HG03039 (cell line): ENCODE results near the gene ELL2.
"Not testable (repeated sequence)": the region's sequence is repeated elsewhere in the genome, so short reads cannot be mapped to it uniquely, and the experiment has no call there.

Source experiments
- ATAC-seq: cut with Tn5 transposase; IDR thresholded peaks from one replicate; pipeline ENCODE4 v1.9.1; 2021; ENCODE audit warnings: mild to moderate bottlenecking, moderate library complexity; ENCODE audit not compliant: unreplicated experiment

The ELL2 gene

GRCh38 chr5:95862671-95863382 lies 98.8 kb downstream of the ELL2 start:
- ATAC-seq: no peak

GRCh38 chr5:95861864-95862561 lies 99.6 kb downstream of the ELL2 start:
- no peak for ATAC-seq

- no peak for ATAC-seq
These were observed 100.3 kb downstream of the ELL2 start for GRCh38 chr5:95861221-95861863.

- no peak for ATAC-seq
These were observed 102.0 kb downstream of the ELL2 start for GRCh38 chr5:95859661-95860060.

GRCh38 chr5:95858661-95859595 lies 102.7 kb downstream of the ELL2 start:
- ATAC-seq: peak; percentile 90

- ATAC-seq: no peak
These were observed 103.6 kb downstream of the ELL2 start for GRCh38 chr5:95858023-95858461.

- no peak for ATAC-seq
These were observed 104.3 kb downstream of the ELL2 start for GRCh38 chr5:95857185-95857945.

- ATAC-seq: no peak
These were observed 105.1 kb downstream of the ELL2 start for GRCh38 chr5:95856501-95856981.

GRCh38 chr5:95853490-95853889 lies 108.2 kb downstream of the ELL2 start:
- no peak for ATAC-seq

GRCh38 chr5:95852567-95852966 lies 109.1 kb downstream of the ELL2 start:
- ATAC-seq: no peak

GRCh38 chr5:95851141-95851540 lies 110.5 kb downstream of the ELL2 start:
- not testable (repeated sequence) for ATAC-seq

- ATAC-seq: no peak
These were observed 111.2 kb downstream of the ELL2 start for GRCh38 chr5:95850391-95850894.

- no peak for ATAC-seq
These were observed 113.0 kb downstream of the ELL2 start for GRCh38 chr5:95848701-95849100.

- ATAC-seq: no peak
These were observed 114.4 kb downstream of the ELL2 start for GRCh38 chr5:95847261-95847592.

GRCh38 chr5:95846554-95847260 lies 114.9 kb downstream of the ELL2 start:
- ATAC-seq: peak; percentile 49

GRCh38 chr5:95845391-95845790 lies 116.3 kb downstream of the ELL2 start:
- ATAC-seq: no peak

- ATAC-seq: no peak
These were observed 117.9 kb downstream of the ELL2 start for GRCh38 chr5:95843733-95844223.

GRCh38 chr5:95842854-95843544 lies 118.7 kb downstream of the ELL2 start:
- ATAC-seq: peak; percentile 84
